HCT116 (cell line): Measurements from ENCODE around the gene CAPN15. TPM values are rescaled to one million over a fixed set of nuclear protein-coding genes. Genes with fewer than 3 reads are reported as not detected.

Experiments used
- ATAC-seq: fragments of 200-7000 bp; cut with Tn5 transposase; 2 replicates; pipeline ENCODE4 v1.9.1; 2020; ENCODE audit warnings: mild to moderate bottlenecking, moderate library complexity
- BruUV-seq: library from RNA; stranded (reverse); fragments of 400-500 nt; replicated peaks from 2 replicates; lab custom pipeline; 2021; lab: Mats Ljungman, UMichigan
- CTCF ChIA-PET: fragments of 300-600 bp; sonication (Branson Sonifier 250); formaldehyde crosslinking; loops from one replicate; lab custom pipeline; 2021; ENCODE audit warnings: antibody characterized with exemption; lab: Charles Lee
- POLR2A ChIA-PET: fragments of 300-600, 350-600 bp; sonication (Branson Sonifier 250); formaldehyde crosslinking; loops from one replicate; lab custom pipeline; 2021; ENCODE audit warnings: antibody characterized with exemption; lab: Charles Lee
- RAD21 ChIA-PET, 2 experiments: fragments of 300-600 bp; sonication (Branson Sonifier 250); formaldehyde crosslinking; loops; one replicate each; lab custom pipeline; 2023; ENCODE audit warnings: low total read pairs in 2 of 2; ENCODE audit not compliant: uncharacterized antibody in 2 of 2, unreplicated experiment in 2 of 2, low non-redundant PET in 1 of 2; lab: Charles Lee
- DNase-seq: peaks from one replicate; pipeline ENCODE4 v3.0.0-alpha.2; 2010; ENCODE audit warnings: low read depth, low spot score
- H2AFZ ChIP-seq: fragments of 200-600 bp; shearing (Covaris generic), sonication (generic); 2 replicates; pipeline ENCODE4 v1.6.1; 2017; ENCODE audit warnings: low read depth, mixed run types, mixed read lengths, antibody characterized with exemption, low read length; ENCODE audit not compliant: poor library complexity, severe bottlenecking
- H3K27ac ChIP-seq: 2 replicates; pipeline ENCODE4 v1.5.1; 2012; ENCODE audit warnings: low read depth, low read length
- H3K27me3 ChIP-seq: fragments of 200-600 bp; sonication (generic); 2 replicates; pipeline ENCODE4 v1.6.1; 2016; ENCODE audit warnings: mixed run types, low read length, mixed read lengths; ENCODE audit not compliant: insufficient read depth
- H3K36me3 ChIP-seq, 2 experiments: fragments of 200-500 bp in 1 of 2; fragments of 200-600 bp in 1 of 2; sonication (Bioruptor generic) in 1 of 2; sonication (generic) in 1 of 2; 2 replicates each; pipeline versions ENCODE4 v1.5.1 to v1.6.1; 2014 to 2016; ENCODE audit warnings: low read length in 2 of 2, inconsistent platforms in 1 of 2, mixed read lengths in 1 of 2, mixed run types in 1 of 2; ENCODE audit not compliant: insufficient read depth in 2 of 2, control insufficient read depth in 1 of 2
- H3K4me1 ChIP-seq, 2 experiments: fragments of 200-600 bp in 1 of 2; sonication (generic) in 1 of 2; 2 replicates each; pipeline versions ENCODE4 v1.5.1 to v1.6.1; 2012 to 2017; ENCODE audit warnings: low read length in 2 of 2, inconsistent platforms in 1 of 2, mild to moderate bottlenecking in 1 of 2, mixed read lengths in 1 of 2, mixed run types in 1 of 2, moderate library complexity in 1 of 2; ENCODE audit not compliant: insufficient read depth in 2 of 2, control insufficient read depth in 1 of 2
- H3K4me2 ChIP-seq: fragments of 200-600 bp; sonication (generic); 2 replicates; pipeline ENCODE4 v1.6.1; 2017; ENCODE audit warnings: mixed run types, low read length, mixed read lengths
- H3K4me3 ChIP-seq, 2 experiments: fragments of 200-600 bp in 1 of 2; sonication (generic) in 1 of 2; replicated peaks in 1 of 2; 2 replicates each; pipeline ENCODE4 v1.5.1; 2011 to 2016; ENCODE audit warnings: low read length in 2 of 2, control low read depth in 1 of 2, low read depth in 1 of 2, mild to moderate bottlenecking in 1 of 2, mixed read lengths in 1 of 2, mixed run types in 1 of 2
- H3K79me2 ChIP-seq: fragments of 200-600 bp; sonication (generic); 2 replicates; pipeline ENCODE4 v1.6.1; 2017; ENCODE audit warnings: mild to moderate bottlenecking, mixed run types, low read length, moderate library complexity, mixed read lengths; ENCODE audit not compliant: insufficient read depth
- H3K9ac ChIP-seq: fragments of 200-600 bp; sonication (generic); 2 replicates; pipeline ENCODE4 v1.6.1; 2016; ENCODE audit warnings: low read length, mixed read lengths
- H3K9me2 ChIP-seq: fragments of 200-600 bp; sonication (generic), shearing (Covaris generic); 2 replicates; pipeline ENCODE4 v1.6.1; 2017; ENCODE audit warnings: mixed run types, mild to moderate bottlenecking, moderate library complexity; ENCODE audit not compliant: insufficient read depth
- H3K9me3 ChIP-seq, 2 experiments: fragments of 200-500 bp in 1 of 2; fragments of 200-600 bp in 1 of 2; sonication (Bioruptor generic) in 1 of 2; sonication (generic) in 1 of 2; 2 replicates each; pipeline ENCODE4 v1.6.1; 2014 to 2017; ENCODE audit warnings: low read length in 2 of 2, mixed read lengths in 2 of 2, inconsistent platforms in 1 of 2, low read depth in 1 of 2, mild to moderate bottlenecking in 1 of 2, mixed run types in 1 of 2, moderate library complexity in 1 of 2; ENCODE audit not compliant: control insufficient read depth in 1 of 2, insufficient read depth in 1 of 2
- H4K20me1 ChIP-seq: fragments of 200-600 bp; sonication (generic), shearing (Covaris generic); 2 replicates; pipeline ENCODE4 v1.6.1; 2017; ENCODE audit warnings: mixed run types, mild to moderate bottlenecking, moderate library complexity; ENCODE audit not compliant: insufficient read depth
- CEBPB ChIP-seq: IDR thresholded peaks from 2 replicates; pipeline ENCODE4 v1.6.1; 2012; ENCODE audit warnings: low read depth
- EGR1 ChIP-seq: IDR thresholded peaks from 2 replicates; pipeline ENCODE4 v1.6.1; 2012; ENCODE audit warnings: low read depth
- ELF1 ChIP-seq: IDR thresholded peaks from 2 replicates; pipeline ENCODE4 v1.6.1; 2012; ENCODE audit warnings: low read depth, borderline replicate concordance
- EZH2 ChIP-seq: fragments of 200-600 bp; sonication (generic); IDR thresholded peaks from 2 replicates; pipeline ENCODE4 v1.6.1; 2017; ENCODE audit warnings: antibody characterized with exemption, mixed run types
- FOSL1 ChIP-seq: IDR thresholded peaks from 2 replicates; pipeline ENCODE4 v1.6.1; 2012; ENCODE audit warnings: low read depth
- POLR2A ChIP-seq: IDR thresholded peaks from 2 replicates; pipeline ENCODE4 v1.7.0; 2011; ENCODE audit warnings: borderline replicate concordance; ENCODE audit not compliant: insufficient read depth, insufficient read length; ENCODE audit errors: extremely low read depth
- POLR2AphosphoS5 ChIP-seq: IDR thresholded peaks from 2 replicates; pipeline ENCODE4 v1.6.1; 2011; ENCODE audit warnings: mild to moderate bottlenecking, low read depth, low read length, moderate library complexity
- RAD21 ChIP-seq: IDR thresholded peaks from 2 replicates; pipeline ENCODE4 v1.6.1; 2012; ENCODE audit warnings: low read depth, mild to moderate bottlenecking
- SIN3A ChIP-seq: IDR thresholded peaks from 2 replicates; pipeline ENCODE4 v1.6.1; 2012; ENCODE audit warnings: low read depth
- SP1 ChIP-seq: IDR thresholded peaks from 2 replicates; pipeline ENCODE4 v1.6.1; 2012; ENCODE audit warnings: low read depth
- YY1 ChIP-seq: IDR thresholded peaks from 2 replicates; pipeline ENCODE4 v1.6.1; 2011; ENCODE audit warnings: low read length, low read depth, moderate library complexity, mild to moderate bottlenecking; ENCODE audit not compliant: insufficient replicate concordance; ENCODE audit errors: extremely low read depth
- ZNF274 ChIP-seq: fragments of 200-500 bp; sonication (Bioruptor generic); IDR thresholded peaks from 2 replicates; pipeline ENCODE4 v1.6.1; 2014; ENCODE audit warnings: mild to moderate bottlenecking, low read depth, low read length, inconsistent platforms
- intact Hi-C: fragments of 100-400 bp; cut with micrococcal nuclease; formaldehyde crosslinking; loops from 2 replicates; pipeline ENCODE4 v1.10.0; 2022
- total RNA-seq: library from RNA; stranded (reverse); gene quantifications from one replicate; pipeline ENCODE4 v1.2.1, GENCODE V29; 2021; ENCODE audit not compliant: unreplicated experiment
- TF ChIP-seq, protein P1 (sequence below): IDR thresholded peaks from 2 replicates; pipeline ENCODE4 v1.6.1; 2012
- TF ChIP-seq, protein P2 (sequence below): IDR thresholded peaks from 2 replicates; pipeline ENCODE4 v1.6.1; 2012; ENCODE audit warnings: low read depth
- TF ChIP-seq, protein P3 (sequence below), 3 experiments: fragments of 200-600 bp in 1 of 3; sonication (generic) in 1 of 3; IDR thresholded peaks in 2 of 3; conservative IDR thresholded peaks in 1 of 3; 2 replicates each; pipeline ENCODE4 v1.5.1; 2012 to 2017; ENCODE audit warnings: low read depth in 2 of 3, low read length in 2 of 3, antibody characterized with exemption in 1 of 3, borderline replicate concordance in 1 of 3, control low read depth in 1 of 3, mild to moderate bottlenecking in 1 of 3, mixed read lengths in 1 of 3, mixed run types in 1 of 3, moderate library complexity in 1 of 3; ENCODE audit not compliant: insufficient read depth in 1 of 3

The CAPN15 gene
- total RNA-seq, 1 experiment from 2014 or later: 39.0 TPM

DNA sequence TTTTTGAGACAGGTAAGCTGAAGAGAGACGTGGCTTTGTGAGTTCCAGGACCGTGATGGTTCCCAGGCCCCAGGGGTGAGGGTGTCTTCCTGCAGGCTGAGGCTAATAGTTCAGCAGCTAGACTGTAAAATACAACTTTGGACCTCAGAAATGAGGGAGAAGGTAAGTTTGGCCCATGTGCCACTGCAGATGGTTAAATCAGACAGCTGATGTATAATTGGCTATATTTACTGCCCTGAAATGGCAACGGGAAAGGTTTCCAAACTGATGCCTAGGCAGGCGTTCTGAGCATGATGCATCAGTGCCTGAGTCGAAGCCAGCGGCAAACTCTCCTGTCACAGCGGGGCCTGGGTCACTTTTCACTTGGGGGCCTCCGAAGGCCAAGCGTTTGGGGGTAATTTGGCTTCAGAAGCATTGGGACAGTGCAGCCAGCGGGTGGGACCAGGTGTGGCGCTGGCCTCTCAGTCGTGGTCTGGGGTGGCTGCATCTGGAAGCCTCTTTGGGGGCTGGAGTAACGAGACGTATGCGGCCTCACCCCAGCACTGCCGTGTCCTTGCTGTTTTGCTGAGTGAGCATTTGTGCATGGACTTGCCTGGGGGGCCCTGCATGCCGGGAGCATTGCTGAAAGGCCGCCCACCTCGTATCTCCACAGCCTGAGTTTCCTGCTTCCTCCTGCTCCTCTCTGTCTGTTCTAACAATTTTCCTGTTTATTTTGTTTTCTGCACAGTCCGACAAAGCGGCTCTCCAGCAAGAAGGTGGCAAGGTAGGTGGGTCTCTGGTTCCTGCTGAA lies 31.2 kb upstream of the CAPN15 start:
- no TSS peak for BruUV-seq
- ChIA-PET POLR2A (no interaction called here), CTCF (interaction anchor here (1.4 kb wide), 1 partner anchor 104 kb away, joined by 3 read pairs; no protein-coding TSS in a partner anchor), RAD21 (interaction anchor here in 1 of 2 experiments (0.6 kb wide), 1 partner anchor 58 kb away, joined by 5 read pairs; no protein-coding TSS in a partner anchor)
- no peaks in the 10 kb centered on the region for H3K79me2 ChIP-seq
- no peaks in the 10 kb centered on the region for H4K20me1 ChIP-seq
- H3K4me3 ChIP-seq: no peak overlapping the region
- H3K9me2 ChIP-seq: no peaks in the 10 kb centered on the region
- ATAC-seq: no peak
- H3K27ac ChIP-seq: no peak overlapping the region
- H3K36me3 ChIP-seq: no peaks in the 10 kb centered on the region
- TF ChIP-seq SIN3A (no peak), YY1 (no peak), ELF1 (no peak), RAD21 (no peak)
- H2AFZ ChIP-seq: no peak overlapping the region
- H3K4me2 ChIP-seq: no peak overlapping the region
- no peak overlapping the region for H3K9ac ChIP-seq
- no peaks in the 10 kb centered on the region for H3K27me3 ChIP-seq
- intact Hi-C loops: loop anchor here (10.0 kb wide), 1 partner anchor 101 kb away; the partner anchor contains the start of gene NME4
- no peaks in the 10 kb centered on the region for H3K9me3 ChIP-seq
- DNase-seq: no peak
- no peaks in the 10 kb centered on the region for H3K4me1 ChIP-seq

DNA sequence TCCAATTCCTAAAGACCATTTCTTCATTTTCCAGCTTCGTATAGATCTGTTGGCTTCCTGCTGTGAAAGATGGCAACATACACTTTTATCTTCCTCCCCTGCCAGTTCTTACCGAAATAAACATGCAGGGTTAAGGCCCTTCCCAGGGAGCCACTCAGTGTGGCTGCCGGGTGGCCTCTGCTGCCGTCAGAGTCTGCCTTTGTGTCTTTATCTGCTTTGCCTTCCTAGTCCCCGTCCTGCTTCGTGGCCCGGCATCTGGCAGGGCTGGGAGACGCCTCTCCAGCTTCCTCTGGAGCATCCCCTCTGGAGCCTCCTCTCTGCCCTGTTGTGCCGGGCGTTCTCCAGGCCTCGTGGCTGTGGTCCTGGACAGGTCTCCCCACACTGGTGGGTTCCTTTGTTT lies 30.3 kb upstream of the CAPN15 start:
- Histone ChIP-seq H3K4me3 (no peak overlapping the region), H3K36me3 (no peaks in the 10 kb centered on the region), H3K27me3 (no peaks in the 10 kb centered on the region), H2AFZ (no peak overlapping the region), H3K4me1 (no peaks in the 10 kb centered on the region; a peak in 1 of 4 replicates), H3K9me3 (no peaks in the 10 kb centered on the region), H3K27ac (no peak overlapping the region), H3K4me2 (no peak overlapping the region), H3K9me2 (no peaks in the 10 kb centered on the region), H3K79me2 (no peaks in the 10 kb centered on the region), H4K20me1 (no peaks in the 10 kb centered on the region), H3K9ac (no peak overlapping the region)
- ChIA-PET CTCF (interaction anchor here (1.2 kb wide), 1 partner anchor 10 kb away, joined by 3 read pairs; no protein-coding TSS in a partner anchor), POLR2A (no interaction called here), RAD21 (no interaction called here)
- ATAC-seq (no peak), DNase-seq (no peak)
- TF ChIP-seq FOSL1: no peak
- TF ChIP-seq, protein P1, sequence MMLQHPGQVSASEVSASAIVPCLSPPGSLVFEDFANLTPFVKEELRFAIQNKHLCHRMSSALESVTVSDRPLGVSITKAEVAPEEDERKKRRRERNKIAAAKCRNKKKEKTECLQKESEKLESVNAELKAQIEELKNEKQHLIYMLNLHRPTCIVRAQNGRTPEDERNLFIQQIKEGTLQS: no peak
- TF ChIP-seq SP1: no peak
- TF ChIP-seq ZNF274: no peak
- no peak for TF ChIP-seq EGR1
- TF ChIP-seq CEBPB: no peak
- TF ChIP-seq, protein P2, sequence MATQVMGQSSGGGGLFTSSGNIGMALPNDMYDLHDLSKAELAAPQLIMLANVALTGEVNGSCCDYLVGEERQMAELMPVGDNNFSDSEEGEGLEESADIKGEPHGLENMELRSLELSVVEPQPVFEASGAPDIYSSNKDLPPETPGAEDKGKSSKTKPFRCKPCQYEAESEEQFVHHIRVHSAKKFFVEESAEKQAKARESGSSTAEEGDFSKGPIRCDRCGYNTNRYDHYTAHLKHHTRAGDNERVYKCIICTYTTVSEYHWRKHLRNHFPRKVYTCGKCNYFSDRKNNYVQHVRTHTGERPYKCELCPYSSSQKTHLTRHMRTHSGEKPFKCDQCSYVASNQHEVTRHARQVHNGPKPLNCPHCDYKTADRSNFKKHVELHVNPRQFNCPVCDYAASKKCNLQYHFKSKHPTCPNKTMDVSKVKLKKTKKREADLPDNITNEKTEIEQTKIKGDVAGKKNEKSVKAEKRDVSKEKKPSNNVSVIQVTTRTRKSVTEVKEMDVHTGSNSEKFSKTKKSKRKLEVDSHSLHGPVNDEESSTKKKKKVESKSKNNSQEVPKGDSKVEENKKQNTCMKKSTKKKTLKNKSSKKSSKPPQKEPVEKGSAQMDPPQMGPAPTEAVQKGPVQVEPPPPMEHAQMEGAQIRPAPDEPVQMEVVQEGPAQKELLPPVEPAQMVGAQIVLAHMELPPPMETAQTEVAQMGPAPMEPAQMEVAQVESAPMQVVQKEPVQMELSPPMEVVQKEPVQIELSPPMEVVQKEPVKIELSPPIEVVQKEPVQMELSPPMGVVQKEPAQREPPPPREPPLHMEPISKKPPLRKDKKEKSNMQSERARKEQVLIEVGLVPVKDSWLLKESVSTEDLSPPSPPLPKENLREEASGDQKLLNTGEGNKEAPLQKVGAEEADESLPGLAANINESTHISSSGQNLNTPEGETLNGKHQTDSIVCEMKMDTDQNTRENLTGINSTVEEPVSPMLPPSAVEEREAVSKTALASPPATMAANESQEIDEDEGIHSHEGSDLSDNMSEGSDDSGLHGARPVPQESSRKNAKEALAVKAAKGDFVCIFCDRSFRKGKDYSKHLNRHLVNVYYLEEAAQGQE: no peak
- TF ChIP-seq, protein P3, sequence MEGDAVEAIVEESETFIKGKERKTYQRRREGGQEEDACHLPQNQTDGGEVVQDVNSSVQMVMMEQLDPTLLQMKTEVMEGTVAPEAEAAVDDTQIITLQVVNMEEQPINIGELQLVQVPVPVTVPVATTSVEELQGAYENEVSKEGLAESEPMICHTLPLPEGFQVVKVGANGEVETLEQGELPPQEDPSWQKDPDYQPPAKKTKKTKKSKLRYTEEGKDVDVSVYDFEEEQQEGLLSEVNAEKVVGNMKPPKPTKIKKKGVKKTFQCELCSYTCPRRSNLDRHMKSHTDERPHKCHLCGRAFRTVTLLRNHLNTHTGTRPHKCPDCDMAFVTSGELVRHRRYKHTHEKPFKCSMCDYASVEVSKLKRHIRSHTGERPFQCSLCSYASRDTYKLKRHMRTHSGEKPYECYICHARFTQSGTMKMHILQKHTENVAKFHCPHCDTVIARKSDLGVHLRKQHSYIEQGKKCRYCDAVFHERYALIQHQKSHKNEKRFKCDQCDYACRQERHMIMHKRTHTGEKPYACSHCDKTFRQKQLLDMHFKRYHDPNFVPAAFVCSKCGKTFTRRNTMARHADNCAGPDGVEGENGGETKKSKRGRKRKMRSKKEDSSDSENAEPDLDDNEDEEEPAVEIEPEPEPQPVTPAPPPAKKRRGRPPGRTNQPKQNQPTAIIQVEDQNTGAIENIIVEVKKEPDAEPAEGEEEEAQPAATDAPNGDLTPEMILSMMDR (IDR thresholded peaks at IDR 0.05 in 2 of 3, conservative IDR thresholded peaks at IDR 0.05 in 1 of 3; ENCODE audit: borderline replicate concordance in 1 of 3, insufficient read depth in 1 of 3, low read depth in 2 of 3, low read length in 2 of 3): no peak
- no peak for TF ChIP-seq POLR2A
- TF ChIP-seq POLR2AphosphoS5: no peak
- no peak for TF ChIP-seq EZH2
- no TSS peak for BruUV-seq
- intact Hi-C loops: loop anchor here (10.0 kb wide), 1 partner anchor 102 kb away; the partner anchor contains the start of gene NME4
